Measurements from ENCODE around the gene SLCO4C1. TPM values are rescaled to one million over a fixed set of nuclear protein-coding genes. Genes with fewer than 3 reads are reported as not detected.

SLCO4C1 gene
- polyA plus RNA-seq, 1 of the 3 experiments (the other 2 are of a cell fraction), result not detected

GRCh38 chr5:102200861-102201260, 95.2 kb downstream of the SLCO4C1 start (continued):
- TF ChIP-seq CTCF (IDR thresholded peaks at IDR 0.05), result no peak
- no peak for TF ChIP-seq FOSL2 (IDR thresholded peaks at IDR 0.05; ENCODE audit: borderline replicate concordance, low read depth)
- no peak for TF ChIP-seq RXRA (IDR thresholded peaks at IDR 0.05; ENCODE audit: borderline replicate concordance, low read depth)

- H3K4me2 ChIP-seq, result no peak overlapping the region
- 30% methylated on average over 6 of the region's 8 CpGs for WGBS (ENCODE audit: low lambda C conversion rate)
- H3K9me2 ChIP-seq, result no peaks in the 10 kb centered on the region
- ChIA-PET POLR2A (no interaction called here), CTCF (no interaction called here)
- no peaks in the 10 kb centered on the region for H3K27me3 ChIP-seq (ENCODE audit: insufficient read depth)
- no peaks in the 10 kb centered on the region for H3K79me2 ChIP-seq (ENCODE audit: insufficient read depth)
- no peak overlapping the region for H3K4me3 ChIP-seq (ENCODE audit: low read depth in 2 of 2, low read length in 1 of 2)
- H3K4me1 ChIP-seq (ENCODE audit: control insufficient read depth in 1 of 2, insufficient read depth in 2 of 2, low read depth in 1 of 2, low read length in 1 of 2), result no peaks in the 10 kb centered on the region
- no peaks in the 10 kb centered on the region for H4K20me1 ChIP-seq (ENCODE audit: insufficient read depth)
- H3F3A ChIP-seq (replicated peaks; ENCODE audit: insufficient read depth), result no peaks in the 10 kb centered on the region
- no peak overlapping the region for H3K27ac ChIP-seq (ENCODE audit: low read depth in 2 of 2, low read length in 1 of 2)
- DNase-seq, result no peak
- no peak overlapping the region for H3K9ac ChIP-seq
- no peak overlapping the region for H2AFZ ChIP-seq (ENCODE audit: low read depth)
- H3K9me3 ChIP-seq, result no peaks in the 10 kb centered on the region
- TF ChIP-seq TAF1 (IDR thresholded peaks at IDR 0.05; ENCODE audit: borderline replicate concordance, low read depth, low read length) (no peak), FOSL2 (IDR thresholded peaks at IDR 0.05; ENCODE audit: borderline replicate concordance, low read depth) (no peak), NFIC (IDR thresholded peaks at IDR 0.05; ENCODE audit: borderline replicate concordance) (no peak), FOXM1 (IDR thresholded peaks at IDR 0.05; ENCODE audit: low read depth) (no peak), GATA2 (CRISPR knock-in tag; IDR thresholded peaks at IDR 0.05) (no peak)
- H3K36me3 ChIP-seq (replicated peaks in 1 of 2; ENCODE audit: control insufficient read depth in 1 of 2, insufficient read depth in 2 of 2, low read length in 1 of 2), result no peaks in the 10 kb centered on the region
These were observed 99.6 kb downstream of the SLCO4C1 start for GRCh38 chr5:102196481-102196880.

Other genes starting within 250 kb of the SLCO4C1 start
- not detected in 2 replicates for gene SLCO6A1, start 202.7 kb upstream of the SLCO4C1 start, polyA plus RNA-seq (2012; rRNA removed)

All from SK-N-SH (cell line).